Measurements from ENCODE around the gene PHACTR1.

Gene PHACTR1

GRCh38 chr6:13072686-13073347, 356.2 kb downstream of the PHACTR1 start:
- Histone ChIP-seq H2AFZ (no peak overlapping the region), H3K27me3 (ENCODE audit: control insufficient read depth, insufficient read depth, low read length) (no peaks in the 10 kb centered on the region), H3K27ac (no peak overlapping the region), H3K4me3 (ENCODE audit: low read depth, low read length) (no peak overlapping the region), H3K4me2 (ENCODE audit: low read length) (no peak overlapping the region), H3K4me1 (no peaks in the 10 kb centered on the region), H3K9ac (no peak overlapping the region), H3K79me2 (no peaks in the 10 kb centered on the region), H3K9me3 (ENCODE audit: control insufficient read depth, low read length) (no peaks in the 10 kb centered on the region), H3K36me3 (ENCODE audit: control insufficient read depth, insufficient read depth, low read length) (no peaks in the 10 kb centered on the region)
- TF ChIP-seq, protein P1, sequence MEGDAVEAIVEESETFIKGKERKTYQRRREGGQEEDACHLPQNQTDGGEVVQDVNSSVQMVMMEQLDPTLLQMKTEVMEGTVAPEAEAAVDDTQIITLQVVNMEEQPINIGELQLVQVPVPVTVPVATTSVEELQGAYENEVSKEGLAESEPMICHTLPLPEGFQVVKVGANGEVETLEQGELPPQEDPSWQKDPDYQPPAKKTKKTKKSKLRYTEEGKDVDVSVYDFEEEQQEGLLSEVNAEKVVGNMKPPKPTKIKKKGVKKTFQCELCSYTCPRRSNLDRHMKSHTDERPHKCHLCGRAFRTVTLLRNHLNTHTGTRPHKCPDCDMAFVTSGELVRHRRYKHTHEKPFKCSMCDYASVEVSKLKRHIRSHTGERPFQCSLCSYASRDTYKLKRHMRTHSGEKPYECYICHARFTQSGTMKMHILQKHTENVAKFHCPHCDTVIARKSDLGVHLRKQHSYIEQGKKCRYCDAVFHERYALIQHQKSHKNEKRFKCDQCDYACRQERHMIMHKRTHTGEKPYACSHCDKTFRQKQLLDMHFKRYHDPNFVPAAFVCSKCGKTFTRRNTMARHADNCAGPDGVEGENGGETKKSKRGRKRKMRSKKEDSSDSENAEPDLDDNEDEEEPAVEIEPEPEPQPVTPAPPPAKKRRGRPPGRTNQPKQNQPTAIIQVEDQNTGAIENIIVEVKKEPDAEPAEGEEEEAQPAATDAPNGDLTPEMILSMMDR (IDR thresholded peaks at IDR 0.05) = no peak

- Histone ChIP-seq H3K27me3 (ENCODE audit: control insufficient read depth, insufficient read depth, low read length) (no peaks in the 10 kb centered on the region), H3K4me3 (ENCODE audit: low read depth, low read length) (no peak overlapping the region), H3K4me2 (ENCODE audit: low read length) (no peak overlapping the region), H3K27ac (no peak overlapping the region), H3K9me3 (ENCODE audit: control insufficient read depth, low read length) (no peaks in the 10 kb centered on the region), H2AFZ (no peak overlapping the region), H3K9ac (no peak overlapping the region), H3K4me1 (no peaks in the 10 kb centered on the region), H3K36me3 (ENCODE audit: control insufficient read depth, insufficient read depth, low read length) (no peaks in the 10 kb centered on the region), H3K79me2 (no peaks in the 10 kb centered on the region)
- TF ChIP-seq, protein P1 (IDR thresholded peaks at IDR 0.05) = no peak
These were observed 358.0 kb downstream of the PHACTR1 start for GRCh38 chr6:13074415-13075140.

GRCh38 chr6:13075141-13075845, 358.7 kb downstream of the PHACTR1 start:
- no peaks in the 10 kb centered on the region for H3K36me3 ChIP-seq (ENCODE audit: control insufficient read depth, insufficient read depth, low read length)

GRCh38 chr6:13076575-13076974, 360.0 kb downstream of the PHACTR1 start:
- H3K79me2 ChIP-seq = no peaks in the 10 kb centered on the region
- no peaks in the 10 kb centered on the region for H3K36me3 ChIP-seq (ENCODE audit: control insufficient read depth, insufficient read depth, low read length)
- H3K27ac ChIP-seq = no peak overlapping the region
- no peaks in the 10 kb centered on the region for H3K27me3 ChIP-seq (ENCODE audit: control insufficient read depth, insufficient read depth, low read length)
- TF ChIP-seq, protein P1 (IDR thresholded peaks at IDR 0.05) = no peak
- H3K4me2 ChIP-seq (ENCODE audit: low read length) = no peak overlapping the region
- H3K4me1 ChIP-seq = no peaks in the 10 kb centered on the region
- no peaks in the 10 kb centered on the region for H3K9me3 ChIP-seq (ENCODE audit: control insufficient read depth, low read length)
- no peak overlapping the region for H3K4me3 ChIP-seq (ENCODE audit: low read depth, low read length)
- no peak overlapping the region for H3K9ac ChIP-seq
- H2AFZ ChIP-seq = no peak overlapping the region

More at GRCh38 chr6:13075141-13075845, 358.7 kb downstream of the PHACTR1 start:
- no peaks in the 10 kb centered on the region for H3K9me3 ChIP-seq (ENCODE audit: control insufficient read depth, low read length)
- no peaks in the 10 kb centered on the region for H3K27me3 ChIP-seq (ENCODE audit: control insufficient read depth, insufficient read depth, low read length)
- no peaks in the 10 kb centered on the region for H3K79me2 ChIP-seq
- H3K4me1 ChIP-seq = no peaks in the 10 kb centered on the region
- no peak overlapping the region for H3K9ac ChIP-seq
- H3K4me3 ChIP-seq (ENCODE audit: low read depth, low read length) = no peak overlapping the region
- no peak overlapping the region for H3K4me2 ChIP-seq (ENCODE audit: low read length)
- no peak overlapping the region for H2AFZ ChIP-seq
- no peak overlapping the region for H3K27ac ChIP-seq
- TF ChIP-seq, protein P1 (IDR thresholded peaks at IDR 0.05) = no peak
